GM10248 (cell line): ENCODE data around the gene B4GALT7.

Experiments used
- CTCF ChIA-PET: fragments of 300-600 bp; sonication (Branson Sonifier 250); formaldehyde crosslinking; extraction: SDS; loops from one replicate; lab custom pipeline; 2021; ENCODE audit warnings: antibody characterized with exemption; lab: Yijun Ruan, JAX
- POLR2A ChIA-PET: fragments of 350-650 bp; sonication (Branson Sonifier 250); formaldehyde crosslinking; extraction: SDS; loops from one replicate; lab custom pipeline; 2020; ENCODE audit warnings: antibody characterized with exemption; lab: Yijun Ruan, JAX
- DNase-seq: peaks from one replicate; pipeline ENCODE4 v3.0.0; 2012; ENCODE audit errors: extremely low spot score
- TF ChIP-seq, protein P1 (sequence below): IDR thresholded peaks from 2 replicates; pipeline ENCODE4 v1.5.1; 2012; ENCODE audit warnings: mild to moderate bottlenecking, low read depth; ENCODE audit errors: extremely low read depth, missing control alignments, control extremely low read depth

B4GALT7 gene

DNA sequence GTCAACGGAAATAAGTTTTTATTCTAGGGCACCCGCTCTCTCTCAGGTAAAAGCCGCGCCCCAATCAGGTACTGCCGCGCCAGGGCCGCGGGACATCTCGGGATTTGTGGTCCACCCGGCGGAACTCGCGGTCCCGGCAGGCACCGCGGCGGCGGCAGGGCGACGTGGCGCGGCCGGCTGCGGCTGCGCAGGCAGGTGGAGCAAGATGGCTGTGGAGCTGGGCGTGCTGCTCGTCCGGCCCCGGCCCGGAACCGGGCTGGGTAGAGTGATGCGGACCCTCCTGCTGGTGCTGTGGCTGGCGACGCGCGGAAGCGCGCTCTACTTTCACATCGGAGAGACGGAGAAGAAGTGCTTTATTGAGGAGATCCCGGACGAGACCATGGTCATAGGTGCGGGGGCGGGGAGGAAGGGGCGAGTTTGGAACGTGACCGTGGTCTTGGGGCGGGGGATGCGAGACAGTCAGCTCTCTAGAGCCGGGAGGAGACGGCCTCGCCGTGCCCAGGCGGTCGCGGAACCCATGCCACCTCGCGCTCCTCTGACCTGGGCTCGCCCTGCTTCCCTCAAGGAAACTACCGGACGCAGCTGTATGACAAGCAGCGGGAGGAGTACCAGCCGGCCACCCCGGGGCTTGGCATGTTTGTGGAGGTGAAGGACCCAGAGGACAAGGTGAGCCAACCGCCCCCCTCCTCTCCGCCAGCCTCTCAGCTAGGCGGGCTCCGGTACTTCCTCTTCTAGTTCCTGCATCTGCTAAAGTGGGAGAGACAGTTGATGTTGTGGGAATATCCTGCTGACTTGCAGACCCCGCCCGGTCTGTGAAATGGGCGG, 7.7 kb upstream of the B4GALT7 start, which contains the start of gene TMED9:
Gene TMED9, plus strand, starts transcription at position 194 of the 825 bp plus-strand sequence. Its CDS starts 12 bp downstream, at position 206.
- TF ChIP-seq, protein P1, sequence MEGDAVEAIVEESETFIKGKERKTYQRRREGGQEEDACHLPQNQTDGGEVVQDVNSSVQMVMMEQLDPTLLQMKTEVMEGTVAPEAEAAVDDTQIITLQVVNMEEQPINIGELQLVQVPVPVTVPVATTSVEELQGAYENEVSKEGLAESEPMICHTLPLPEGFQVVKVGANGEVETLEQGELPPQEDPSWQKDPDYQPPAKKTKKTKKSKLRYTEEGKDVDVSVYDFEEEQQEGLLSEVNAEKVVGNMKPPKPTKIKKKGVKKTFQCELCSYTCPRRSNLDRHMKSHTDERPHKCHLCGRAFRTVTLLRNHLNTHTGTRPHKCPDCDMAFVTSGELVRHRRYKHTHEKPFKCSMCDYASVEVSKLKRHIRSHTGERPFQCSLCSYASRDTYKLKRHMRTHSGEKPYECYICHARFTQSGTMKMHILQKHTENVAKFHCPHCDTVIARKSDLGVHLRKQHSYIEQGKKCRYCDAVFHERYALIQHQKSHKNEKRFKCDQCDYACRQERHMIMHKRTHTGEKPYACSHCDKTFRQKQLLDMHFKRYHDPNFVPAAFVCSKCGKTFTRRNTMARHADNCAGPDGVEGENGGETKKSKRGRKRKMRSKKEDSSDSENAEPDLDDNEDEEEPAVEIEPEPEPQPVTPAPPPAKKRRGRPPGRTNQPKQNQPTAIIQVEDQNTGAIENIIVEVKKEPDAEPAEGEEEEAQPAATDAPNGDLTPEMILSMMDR: no peak
- CTCF ChIA-PET: interaction anchor here (0.9 to 2.5 kb wide), 8 partner anchors 9 to 138 kb away, joined by 3 to 11 read pairs (median 3); no protein-coding TSS in a partner anchor
- DNase-seq: peak; percentile 94
- POLR2A ChIA-PET: interaction anchor here (0.6 kb wide), 2 partner anchors 99 to 566 kb away, joined by 3 to 8 read pairs; no protein-coding TSS in a partner anchor

DNA sequence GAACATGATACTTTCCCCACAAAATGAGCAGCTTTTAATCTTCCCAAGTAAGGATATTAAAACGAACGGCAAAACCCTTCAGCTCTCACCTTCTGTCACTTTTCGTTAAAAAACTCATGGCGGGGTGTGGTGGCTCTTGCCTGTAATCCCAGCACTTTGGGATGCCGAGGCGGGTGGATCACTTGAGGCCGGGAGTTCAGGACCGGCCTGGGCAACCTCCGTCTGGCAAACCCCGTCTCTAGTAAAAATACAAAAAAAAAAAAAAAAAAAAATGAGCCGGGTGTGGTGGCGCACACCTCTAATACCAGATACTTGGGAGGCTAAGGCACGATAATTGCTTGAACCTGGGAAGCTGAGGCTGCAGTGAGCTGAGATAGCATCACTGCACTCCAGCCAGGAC, 7.0 kb upstream of the B4GALT7 start:
- ChIA-PET CTCF (interaction anchor here (0.9 to 2.5 kb wide), 6 partner anchors 8 to 139 kb away, joined by 3 to 11 read pairs (median 4); no protein-coding TSS in a partner anchor), POLR2A (interaction anchor here (0.6 kb wide), 1 partner anchor 565 kb away, joined by 3 read pairs; no protein-coding TSS in a partner anchor)
- TF ChIP-seq, protein P1: no peak

DNA sequence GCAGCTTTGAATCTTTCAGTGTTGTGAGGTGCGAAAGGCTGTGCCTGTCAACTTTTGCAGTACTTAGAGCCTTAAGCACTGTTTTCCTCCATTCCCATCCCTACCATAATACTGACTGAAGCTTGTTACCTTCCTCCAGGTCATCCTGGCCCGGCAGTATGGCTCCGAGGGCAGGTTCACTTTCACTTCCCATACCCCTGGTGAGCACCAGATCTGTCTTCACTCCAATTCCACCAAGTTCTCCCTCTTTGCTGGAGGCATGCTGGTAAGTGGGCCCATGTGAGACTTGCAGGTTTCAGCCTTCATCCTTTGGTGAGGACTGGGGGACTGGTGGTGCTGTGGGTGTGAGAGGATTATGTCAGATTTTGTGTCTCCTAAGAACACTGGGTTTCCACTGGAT, 6.4 kb upstream of the B4GALT7 start:
- DNase-seq: no peak
- TF ChIP-seq, protein P1: no peak
- CTCF ChIA-PET: interaction anchor here (1.0 to 2.5 kb wide), 3 partner anchors 14 to 37 kb away, joined by 3 to 11 read pairs (median 5); no protein-coding TSS in a partner anchor
- POLR2A ChIA-PET: no interaction called here

More for the DNA sequence above, 7.0 kb upstream of the B4GALT7 start:
- no peak for DNase-seq

DNA sequence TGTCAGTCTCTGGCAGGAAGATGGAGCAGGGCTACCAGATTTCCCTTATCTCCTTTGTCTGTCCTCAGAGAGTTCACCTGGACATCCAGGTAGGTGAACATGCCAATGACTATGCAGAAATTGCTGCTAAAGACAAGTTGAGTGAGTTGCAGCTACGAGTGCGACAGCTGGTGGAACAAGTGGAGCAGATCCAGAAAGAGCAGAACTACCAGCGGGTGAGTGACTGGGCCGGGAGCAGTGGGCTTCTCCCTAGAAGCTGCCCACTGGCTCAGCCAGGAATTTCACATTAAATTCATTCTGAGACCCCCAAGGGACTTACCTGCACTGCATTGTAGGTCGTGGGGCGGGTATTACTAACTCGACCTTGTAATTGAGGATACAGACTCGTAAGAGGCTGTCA, 5.9 kb upstream of the B4GALT7 start:
- CTCF ChIA-PET: interaction anchor here (1.0 to 2.5 kb wide), 2 partner anchors 14 to 37 kb away, joined by 3 to 11 read pairs; no protein-coding TSS in a partner anchor
- POLR2A ChIA-PET: no interaction called here
- TF ChIP-seq, protein P1: no peak
- no peak for DNase-seq

DNA sequence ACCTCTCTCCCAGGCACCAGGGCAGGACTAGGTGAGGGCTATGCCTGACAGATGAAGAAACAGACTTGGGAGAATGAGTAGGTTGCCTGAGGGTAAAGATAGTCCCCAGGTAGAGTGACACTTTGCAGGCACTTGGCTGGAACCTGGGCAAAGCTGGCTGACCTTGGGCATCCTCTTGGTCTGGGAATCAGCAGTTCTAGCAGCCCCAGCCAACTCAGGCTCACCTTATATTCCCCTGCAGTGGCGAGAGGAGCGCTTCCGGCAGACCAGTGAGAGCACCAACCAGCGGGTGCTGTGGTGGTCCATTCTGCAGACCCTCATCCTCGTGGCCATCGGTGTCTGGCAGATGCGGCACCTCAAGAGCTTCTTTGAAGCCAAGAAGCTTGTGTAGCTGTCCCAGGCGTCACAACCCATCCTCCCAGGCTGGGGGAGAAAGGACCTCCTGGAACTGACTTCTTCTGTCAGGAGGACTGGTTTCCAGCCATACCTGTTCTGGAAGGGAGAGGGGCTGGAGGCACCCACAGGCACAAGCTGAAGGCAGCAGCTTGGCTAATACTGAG, 4.8 kb upstream of the B4GALT7 start:
- CTCF ChIA-PET: interaction anchor here (1.5 kb wide), 1 partner anchor 12 kb away, joined by 7 read pairs; no protein-coding TSS in a partner anchor
- DNase-seq: no peak
- TF ChIP-seq, protein P1: no peak
- POLR2A ChIA-PET: no interaction called here
